ENCODE results near the gene MRAP.

- no peak for TF ChIP-seq CTCF (conservative IDR thresholded peaks at IDR 0.05)
- TF ChIP-seq ZFX (IDR thresholded peaks at IDR 0.05): no peak
These were observed 9.1 kb downstream of the MRAP start for GRCh38 chr21:32307706-32308105.
